H9 (cell line): ENCODE results near the gene ATG2B. TPM values are rescaled to one million over a fixed set of nuclear protein-coding genes. Genes with fewer than 3 reads are reported as not detected.

Source experiments
- DNase-seq: peaks from one replicate; pipeline ENCODE4 v3.0.0-alpha.2; 2017
- H2AFZ ChIP-seq: one replicate; pipeline ENCODE4 v1.6.1; 2013; ENCODE audit warnings: mild to moderate bottlenecking, low read length, control low read depth, moderate library complexity
- H2AK5ac ChIP-seq: 2 replicates; pipeline ENCODE4 v1.6.1; 2013; ENCODE audit warnings: low read length, control low read depth, mixed read lengths; ENCODE audit not compliant: insufficient read length
- H2BK120ac ChIP-seq: one replicate; pipeline ENCODE4 v1.6.1; 2013; ENCODE audit warnings: low read depth, mild to moderate bottlenecking, low read length, control low read depth, inconsistent platforms; ENCODE audit not compliant: poor library complexity, severe bottlenecking
- H2BK12ac ChIP-seq: 2 replicates; pipeline ENCODE4 v1.6.1; 2013; ENCODE audit warnings: low read length, control low read depth, mixed read lengths, low read depth; ENCODE audit not compliant: insufficient read length
- H2BK15ac ChIP-seq: 2 replicates; pipeline ENCODE4 v1.6.1; 2013; ENCODE audit warnings: low read depth, low read length, control low read depth
- H2BK20ac ChIP-seq: one replicate; pipeline ENCODE4 v1.6.1; 2013; ENCODE audit warnings: low read depth, mild to moderate bottlenecking, low read length, control low read depth, inconsistent platforms; ENCODE audit not compliant: poor library complexity, severe bottlenecking
- H2BK5ac ChIP-seq: 2 replicates; pipeline ENCODE4 v1.6.1; 2013; ENCODE audit warnings: low read length, control low read depth, mixed read lengths; ENCODE audit not compliant: insufficient read length
- H3K14ac ChIP-seq: 2 replicates; pipeline ENCODE4 v1.6.1; 2013; ENCODE audit warnings: low read length, control low read depth; ENCODE audit not compliant: insufficient read depth
- H3K18ac ChIP-seq: 2 replicates; pipeline ENCODE4 v1.6.1; 2013; ENCODE audit warnings: low read depth, mild to moderate bottlenecking, mixed read lengths, low read length, control low read depth; ENCODE audit not compliant: insufficient read length
- H3K23ac ChIP-seq: 2 replicates; pipeline ENCODE4 v1.6.1; 2013; ENCODE audit warnings: low read length, control low read depth, mixed read lengths, low read depth; ENCODE audit not compliant: insufficient read length
- H3K23me2 ChIP-seq: 2 replicates; pipeline ENCODE4 v1.6.1; 2013; ENCODE audit warnings: low read depth, mild to moderate bottlenecking, mixed read lengths, low read length, control low read depth; ENCODE audit not compliant: insufficient read length, poor library complexity, severe bottlenecking
- H3K27ac ChIP-seq: 2 replicates; pipeline ENCODE4 v1.5.1; 2013; ENCODE audit warnings: low read length, control low read depth, mixed read lengths, low read depth; ENCODE audit not compliant: insufficient read length
- H3K27me3 ChIP-seq: 2 replicates; pipeline ENCODE4 v1.6.1; 2013; ENCODE audit warnings: low read length, control low read depth, inconsistent platforms; ENCODE audit not compliant: insufficient read depth
- H3K4ac ChIP-seq: 2 replicates; pipeline ENCODE4 v1.6.1; 2013; ENCODE audit warnings: low read depth, mild to moderate bottlenecking, control low read depth, inconsistent platforms, low read length, moderate library complexity
- H3K4me1 ChIP-seq: 2 replicates; pipeline ENCODE4 v1.6.1; 2013; ENCODE audit warnings: low read length, control low read depth, inconsistent platforms; ENCODE audit not compliant: insufficient read depth
- H3K4me2 ChIP-seq: 2 replicates; pipeline ENCODE4 v1.6.1; 2013; ENCODE audit warnings: low read length, control low read depth, mixed read lengths; ENCODE audit not compliant: insufficient read length, insufficient read depth
- H3K56ac ChIP-seq: 2 replicates; pipeline ENCODE4 v1.6.1; 2013; ENCODE audit warnings: low read depth, mild to moderate bottlenecking, mixed read lengths, low read length, control low read depth; ENCODE audit not compliant: insufficient read length
- H3K79me1 ChIP-seq: 2 replicates; pipeline ENCODE4 v1.6.1; 2013; ENCODE audit warnings: low read depth, mild to moderate bottlenecking, moderate library complexity, low read length, control low read depth, inconsistent platforms; ENCODE audit not compliant: insufficient read depth, poor library complexity, severe bottlenecking
- H3K79me2 ChIP-seq: 2 replicates; pipeline ENCODE4 v1.6.1; 2013; ENCODE audit warnings: low read length, control low read depth, inconsistent platforms; ENCODE audit not compliant: insufficient read depth
- H3K9ac ChIP-seq: 2 replicates; pipeline ENCODE4 v1.6.1; 2013; ENCODE audit warnings: low read length, control low read depth, mixed read lengths; ENCODE audit not compliant: insufficient read length; ENCODE audit errors: extremely low read depth
- H3K9me3 ChIP-seq: one replicate; pipeline ENCODE4 v1.6.1; 2013; ENCODE audit warnings: low read depth, low read length, inconsistent platforms; ENCODE audit not compliant: control insufficient read depth
- H3T11ph ChIP-seq: one replicate; pipeline ENCODE4 v1.6.1; 2013; ENCODE audit warnings: mild to moderate bottlenecking, low read length, control low read depth, inconsistent platforms
- H4K20me1 ChIP-seq: one replicate; pipeline ENCODE4 v1.6.1; 2013; ENCODE audit not compliant: control insufficient read depth, insufficient read length, insufficient read depth
- H4K5ac ChIP-seq: 2 replicates; pipeline ENCODE4 v1.6.1; 2013; ENCODE audit warnings: low read depth, mild to moderate bottlenecking, mixed read lengths, low read length, control low read depth; ENCODE audit not compliant: insufficient read length
- H4K8ac ChIP-seq: replicated peaks from 2 replicates; pipeline ENCODE4 v1.6.1; 2013; ENCODE audit warnings: low read length, control low read depth, mixed read lengths, low read depth; ENCODE audit not compliant: insufficient read length
- H4K91ac ChIP-seq: 2 replicates; pipeline ENCODE4 v1.6.1; 2013; ENCODE audit warnings: low read depth, mild to moderate bottlenecking, moderate library complexity, mixed read lengths, low read length, control low read depth; ENCODE audit not compliant: insufficient read length
- H3K27ac Mint-ChIP-seq, 3 experiments: 2 replicates in 2 of 3; 3 replicates in 1 of 3; pipeline ENCODE4 v1.8.0; 2020 to 2021; ENCODE audit warnings: mixed read lengths in 3 of 3, mild to moderate bottlenecking in 1 of 3, moderate library complexity in 1 of 3
- H3K27me3 Mint-ChIP-seq: 2 replicates; pipeline ENCODE4 v1.8.0; 2021; ENCODE audit warnings: low read depth, mild to moderate bottlenecking, moderate library complexity, mixed read lengths
- H3K36me3 Mint-ChIP-seq, 3 experiments: 2 replicates in 2 of 3; 3 replicates in 1 of 3; pipeline ENCODE4 v1.8.0; 2020 to 2021; ENCODE audit warnings: low read depth in 3 of 3, mixed read lengths in 3 of 3; ENCODE audit not compliant: insufficient read depth in 1 of 3
- H3K4me1 Mint-ChIP-seq, 2 experiments: 2 replicates each; pipeline ENCODE4 v1.8.0; 2020; ENCODE audit warnings: mixed read lengths in 2 of 2
- H3K4me3 Mint-ChIP-seq, 2 experiments: 2 replicates in 1 of 2; 3 replicates in 1 of 2; pipeline ENCODE4 v1.8.0; 2020 to 2021; ENCODE audit warnings: mild to moderate bottlenecking in 2 of 2, mixed read lengths in 2 of 2, moderate library complexity in 1 of 2
- H3K9me3 Mint-ChIP-seq, 2 experiments: 2 replicates in 1 of 2; 3 replicates in 1 of 2; pipeline ENCODE4 v1.8.0; 2020; ENCODE audit warnings: mild to moderate bottlenecking in 2 of 2, mixed read lengths in 2 of 2, moderate library complexity in 1 of 2
- CTCF ChIP-seq: fragments of 200-600 bp; sonication (generic); conservative IDR thresholded peaks from 3 replicates; pipeline ENCODE4 v1.8.0; 2021; ENCODE audit warnings: antibody characterized with exemption, mild to moderate bottlenecking
- WGBS: extraction: QIAGEN DNeasy Blood & Tissue Kit; methylation state at CpG from one replicate; pipeline ENCODE4 v1.1.7; 2013; ENCODE audit warnings: missing lambda C conversion rate, low lambda C conversion rate, mixed read lengths; ENCODE audit not compliant: insufficient read length; ENCODE audit errors: extremely low coverage; 5-methylcytosine and 5-hydroxymethylcytosine counted together
- total RNA-seq: library from RNA; stranded (reverse); gene quantifications from 2 replicates; pipeline ENCODE4 v1.2.1, GENCODE V29; 2021

The ATG2B gene
- total RNA-seq, 1 experiment from 2014 or later: 12.6 TPM

DNA sequence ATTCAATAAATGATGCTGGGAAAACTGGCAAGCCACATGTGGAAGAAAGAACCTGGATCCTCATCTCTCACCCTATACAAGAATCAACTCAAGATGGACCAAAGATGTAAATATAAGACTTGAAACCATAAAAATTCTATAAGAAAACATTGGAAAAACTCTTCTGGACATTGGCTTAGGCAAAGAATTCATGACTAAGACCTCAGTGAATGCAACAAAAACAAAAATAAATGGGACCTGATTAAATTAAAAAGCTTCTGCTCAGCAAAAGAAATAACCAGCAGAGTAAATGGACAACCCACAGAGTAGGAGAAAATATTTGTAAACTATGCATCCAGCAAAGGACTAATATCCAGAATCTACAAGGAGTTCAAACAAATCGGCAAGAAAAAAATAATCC lies 24.6 kb downstream of the ATG2B start:
- H2AFZ ChIP-seq: no peak overlapping the region
- WGBS: no CpG with 5 or more reads among the region's 1 CpG
- DNase-seq: no peak
- no peaks in the 10 kb centered on the region for H3K79me2 ChIP-seq
- H3K27me3 ChIP-seq: no peaks in the 10 kb centered on the region
- no peak overlapping the region for H3K4me2 ChIP-seq
- no peak overlapping the region for H2AK5ac ChIP-seq
- H2BK12ac ChIP-seq: no peak overlapping the region
- H3K18ac ChIP-seq: no peak overlapping the region
- no peaks in the 10 kb centered on the region for H4K20me1 ChIP-seq
- H3K27me3 Mint-ChIP-seq: no peaks in the 10 kb centered on the region
- H3K4me3 Mint-ChIP-seq: no peak overlapping the region
- no peak overlapping the region for H3K4ac ChIP-seq
- H2BK15ac ChIP-seq: no peak overlapping the region
- H3K23me2 ChIP-seq: no peaks in the 10 kb centered on the region
- H3K27ac Mint-ChIP-seq: peak overlapping the region in 1 of 3 experiments; percentile 40; a peak in 2 of 7 replicates
- H3K4me1 ChIP-seq: no peaks in the 10 kb centered on the region; the same call in 1 of the 2 replicates
- no peak overlapping the region for H3T11ph ChIP-seq
- H3K27ac ChIP-seq: no peak overlapping the region
- no peak overlapping the region for H3K56ac ChIP-seq
- H2BK5ac ChIP-seq: no peak overlapping the region
- H2BK20ac ChIP-seq: no peak overlapping the region
- H3K79me1 ChIP-seq: no peaks in the 10 kb centered on the region
- no peak overlapping the region for H3K14ac ChIP-seq
- TF ChIP-seq CTCF: no peak
- no peak overlapping the region for H2BK120ac ChIP-seq
- no peaks in the 10 kb centered on the region for H3K9me3 Mint-ChIP-seq
- peaks cover 4 to 25% (median 18%) of the 10 kb centered on the region in 3 experiments for H3K36me3 Mint-ChIP-seq
- H4K5ac ChIP-seq: no peak overlapping the region
- H4K91ac ChIP-seq: no peak overlapping the region
- H3K23ac ChIP-seq: no peak overlapping the region
- H3K9me3 ChIP-seq: no peaks in the 10 kb centered on the region
- H3K4me1 Mint-ChIP-seq: peaks cover 16 to 17% of the 10 kb centered on the region in 2 experiments
- no peak overlapping the region for H4K8ac ChIP-seq
- no peak overlapping the region for H3K9ac ChIP-seq
